ENCODE results near the gene JARID2. TPM values are rescaled to one million over a fixed set of nuclear protein-coding genes. Genes with fewer than 3 reads are reported as not detected.
A peak's percentile ranks its signal among the peaks of the same experiment; 100 is the strongest.

JARID2 gene
- total RNA-seq, 1 donor: 9.1 TPM

GRCh38 chr6:15555101-15556038, 309.5 kb downstream of the JARID2 start:
- DNase-seq (ENCODE audit: low read depth): no peak
- H3K4me3 ChIP-seq (ENCODE audit: low read depth, low read length): no peak overlapping the region
- TF ChIP-seq, protein P1, sequence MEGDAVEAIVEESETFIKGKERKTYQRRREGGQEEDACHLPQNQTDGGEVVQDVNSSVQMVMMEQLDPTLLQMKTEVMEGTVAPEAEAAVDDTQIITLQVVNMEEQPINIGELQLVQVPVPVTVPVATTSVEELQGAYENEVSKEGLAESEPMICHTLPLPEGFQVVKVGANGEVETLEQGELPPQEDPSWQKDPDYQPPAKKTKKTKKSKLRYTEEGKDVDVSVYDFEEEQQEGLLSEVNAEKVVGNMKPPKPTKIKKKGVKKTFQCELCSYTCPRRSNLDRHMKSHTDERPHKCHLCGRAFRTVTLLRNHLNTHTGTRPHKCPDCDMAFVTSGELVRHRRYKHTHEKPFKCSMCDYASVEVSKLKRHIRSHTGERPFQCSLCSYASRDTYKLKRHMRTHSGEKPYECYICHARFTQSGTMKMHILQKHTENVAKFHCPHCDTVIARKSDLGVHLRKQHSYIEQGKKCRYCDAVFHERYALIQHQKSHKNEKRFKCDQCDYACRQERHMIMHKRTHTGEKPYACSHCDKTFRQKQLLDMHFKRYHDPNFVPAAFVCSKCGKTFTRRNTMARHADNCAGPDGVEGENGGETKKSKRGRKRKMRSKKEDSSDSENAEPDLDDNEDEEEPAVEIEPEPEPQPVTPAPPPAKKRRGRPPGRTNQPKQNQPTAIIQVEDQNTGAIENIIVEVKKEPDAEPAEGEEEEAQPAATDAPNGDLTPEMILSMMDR (IDR thresholded peaks at IDR 0.05; ENCODE audit: insufficient read depth, low read depth, low read length): no peak

DNA sequence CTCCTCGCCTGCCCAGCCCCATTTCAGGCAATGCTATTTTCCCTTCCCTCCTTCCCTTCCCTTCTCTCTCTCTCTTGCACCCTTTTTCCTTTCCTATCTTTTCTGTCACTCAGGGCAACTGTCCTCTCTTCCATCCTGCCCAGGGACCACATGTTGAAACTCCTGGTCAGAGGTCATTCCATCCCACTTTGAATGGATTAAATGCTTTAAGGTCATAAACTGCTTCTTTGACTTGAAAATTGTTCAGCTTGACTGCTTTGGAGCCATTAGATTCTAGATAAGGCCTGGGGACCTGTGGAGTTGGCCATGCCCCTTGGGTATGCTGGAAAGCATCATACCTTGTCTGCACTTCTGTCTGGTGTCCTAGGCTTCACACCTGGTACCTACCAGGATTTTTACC, 310.8 kb downstream of the JARID2 start:
- TF ChIP-seq, protein P1 (IDR thresholded peaks at IDR 0.05; ENCODE audit: insufficient read depth, low read depth, low read length): no peak
- no peak for DNase-seq (ENCODE audit: low read depth)
- no peak overlapping the region for H3K4me3 ChIP-seq (ENCODE audit: low read depth, low read length)

- no peak for DNase-seq (ENCODE audit: low read depth)
These were observed 311.3 kb downstream of the JARID2 start for GRCh38 chr6:15557174-15557573.

DNA sequence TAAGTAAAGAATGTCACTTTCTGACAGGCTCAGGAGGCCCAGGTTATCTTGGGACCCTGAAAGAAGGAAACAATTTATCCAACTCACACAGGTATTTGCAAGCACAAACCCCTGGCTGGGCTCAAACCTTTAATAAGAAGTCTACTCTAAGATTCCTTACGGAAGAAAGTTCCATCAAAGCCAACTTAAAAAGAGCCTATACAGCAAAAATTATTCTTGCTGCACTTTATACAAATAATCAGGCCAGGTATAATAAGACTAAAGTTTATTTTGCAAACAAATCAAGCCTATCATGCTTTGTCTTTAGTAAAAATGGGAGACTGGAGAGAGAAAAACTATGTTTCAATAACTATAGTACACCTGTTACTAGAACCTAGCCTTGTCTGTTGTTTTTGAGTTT, 314.8 kb downstream of the JARID2 start:
- TF ChIP-seq, protein P1 (IDR thresholded peaks at IDR 0.05; ENCODE audit: insufficient read depth, low read depth, low read length): no peak
- H3K4me3 ChIP-seq (ENCODE audit: low read depth, low read length): no peak overlapping the region
- no peak for DNase-seq (ENCODE audit: low read depth)

More at GRCh38 chr6:15557174-15557573, 311.3 kb downstream of the JARID2 start:
- TF ChIP-seq, protein P1 (IDR thresholded peaks at IDR 0.05; ENCODE audit: insufficient read depth, low read depth, low read length): no peak
- no peak overlapping the region for H3K4me3 ChIP-seq (ENCODE audit: low read depth, low read length)

DNA sequence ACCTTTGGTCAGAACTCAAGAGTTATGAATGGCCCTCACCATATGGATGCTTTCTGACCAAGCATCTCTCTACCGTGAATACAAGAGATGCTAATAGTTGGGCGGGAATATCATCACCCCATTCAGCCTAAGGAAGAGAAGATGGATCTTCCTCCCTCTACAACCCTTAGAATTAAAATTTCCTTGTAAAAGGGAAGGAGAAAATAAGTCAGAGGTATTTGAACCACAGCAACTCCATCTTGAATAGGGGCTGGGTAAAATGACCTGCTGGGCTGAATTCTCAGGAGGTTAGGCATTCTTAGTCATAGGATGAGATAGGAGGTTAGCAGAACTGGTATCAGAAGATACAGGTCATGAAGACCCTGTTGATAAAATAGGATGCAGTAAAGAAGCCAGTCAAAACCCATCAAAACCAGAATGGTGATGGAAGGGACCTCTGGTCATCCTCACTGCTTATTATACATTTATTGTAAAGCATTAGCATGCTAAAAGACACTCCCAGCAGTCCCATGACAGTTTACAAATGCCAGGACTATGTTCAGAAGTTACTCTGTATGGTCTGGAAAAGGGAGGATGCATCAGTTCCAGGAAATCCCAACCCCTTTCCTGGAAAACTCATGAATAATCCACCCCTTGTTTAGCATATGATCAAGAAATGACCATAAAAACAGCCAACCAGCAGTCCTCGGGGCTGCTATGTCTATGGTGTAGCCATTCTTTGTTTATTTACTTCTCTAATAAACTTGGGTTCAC, 315.8 kb downstream of the JARID2 start:
- H3K4me3 ChIP-seq (ENCODE audit: low read depth, low read length): no peak overlapping the region
- DNase-seq (ENCODE audit: low read depth): peak; percentile 57
- TF ChIP-seq, protein P1 (IDR thresholded peaks at IDR 0.05; ENCODE audit: insufficient read depth, low read depth, low read length): no peak

DNA sequence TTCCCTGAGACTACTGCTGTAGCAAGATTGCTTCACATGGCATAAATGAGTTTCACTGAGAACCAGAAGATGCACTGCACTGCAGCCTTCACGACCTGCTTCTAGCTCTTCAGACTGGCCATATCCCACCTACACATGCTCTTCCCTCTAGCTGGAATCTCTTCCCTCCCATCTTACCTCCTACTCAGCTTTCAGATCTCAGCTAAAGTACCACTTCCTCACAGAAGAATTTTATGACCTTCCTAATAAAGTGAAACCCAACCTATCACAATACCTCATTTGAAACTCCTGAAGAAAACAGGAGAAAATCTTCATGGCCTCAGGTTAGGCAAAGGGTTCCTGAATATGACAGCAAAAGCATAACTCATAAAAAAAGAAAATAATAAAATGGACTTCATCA, 317.1 kb downstream of the JARID2 start:
- no peak for DNase-seq (ENCODE audit: low read depth)
- no peak overlapping the region for H3K4me3 ChIP-seq (ENCODE audit: low read depth, low read length)
- TF ChIP-seq, protein P1 (IDR thresholded peaks at IDR 0.05; ENCODE audit: insufficient read depth, low read depth, low read length): no peak
